Stimulated activated naive B cell treated with anti-CD40 and anti-IgM and Interleukin-4, amounts not matched to agents 10 μg/mL and 1 μg/mL and 100 μg/mL, for 72 hours (primary cell): ENCODE measurements around the gene JAG2.
A peak's percentile ranks its signal among the peaks of the same experiment; 100 is the strongest.
"Not testable (repeated sequence)": the region's sequence is repeated elsewhere in the genome, so short reads cannot be mapped to it uniquely, and the experiment has no call there.

ENCODE experiments used
- ATAC-seq, 2 donors: fragments of 150-1000 bp; cut with Tn5 transposase; replicated peaks; 2 replicates each; pipeline ENCODE4 v1.10.0; 2021; ENCODE audit warnings: moderate library complexity in 1 of 2
- DNase-seq: peaks from one replicate; pipeline ENCODE4 v3.0.0; 2021
- H3K27ac Mint-ChIP-seq: one replicate; pipeline ENCODE4 v1.8.0; 2022; ENCODE audit warnings: mild to moderate bottlenecking, mixed read lengths
- H3K27me3 Mint-ChIP-seq, 2 donors: one replicate each; pipeline ENCODE4 v1.8.0; 2022; ENCODE audit warnings: mixed read lengths in 2 of 2
- H3K36me3 Mint-ChIP-seq, 2 donors: one replicate each; pipeline ENCODE4 v1.8.0; 2022; ENCODE audit warnings: mixed read lengths in 2 of 2, mild to moderate bottlenecking in 1 of 2
- H3K4me1 Mint-ChIP-seq, 2 donors: one replicate each; pipeline ENCODE4 v1.8.0; 2022; ENCODE audit warnings: mixed read lengths in 2 of 2, mild to moderate bottlenecking in 1 of 2
- H3K4me3 Mint-ChIP-seq, 2 donors: one replicate each; pipeline ENCODE4 v1.8.0; 2022; ENCODE audit warnings: mild to moderate bottlenecking in 2 of 2, mixed read lengths in 2 of 2, moderate library complexity in 1 of 2
- H3K9me3 Mint-ChIP-seq, 2 donors: one replicate each; pipeline ENCODE4 v1.8.0; 2022; ENCODE audit warnings: mixed read lengths in 2 of 2, mild to moderate bottlenecking in 1 of 2

Gene JAG2

DNA sequence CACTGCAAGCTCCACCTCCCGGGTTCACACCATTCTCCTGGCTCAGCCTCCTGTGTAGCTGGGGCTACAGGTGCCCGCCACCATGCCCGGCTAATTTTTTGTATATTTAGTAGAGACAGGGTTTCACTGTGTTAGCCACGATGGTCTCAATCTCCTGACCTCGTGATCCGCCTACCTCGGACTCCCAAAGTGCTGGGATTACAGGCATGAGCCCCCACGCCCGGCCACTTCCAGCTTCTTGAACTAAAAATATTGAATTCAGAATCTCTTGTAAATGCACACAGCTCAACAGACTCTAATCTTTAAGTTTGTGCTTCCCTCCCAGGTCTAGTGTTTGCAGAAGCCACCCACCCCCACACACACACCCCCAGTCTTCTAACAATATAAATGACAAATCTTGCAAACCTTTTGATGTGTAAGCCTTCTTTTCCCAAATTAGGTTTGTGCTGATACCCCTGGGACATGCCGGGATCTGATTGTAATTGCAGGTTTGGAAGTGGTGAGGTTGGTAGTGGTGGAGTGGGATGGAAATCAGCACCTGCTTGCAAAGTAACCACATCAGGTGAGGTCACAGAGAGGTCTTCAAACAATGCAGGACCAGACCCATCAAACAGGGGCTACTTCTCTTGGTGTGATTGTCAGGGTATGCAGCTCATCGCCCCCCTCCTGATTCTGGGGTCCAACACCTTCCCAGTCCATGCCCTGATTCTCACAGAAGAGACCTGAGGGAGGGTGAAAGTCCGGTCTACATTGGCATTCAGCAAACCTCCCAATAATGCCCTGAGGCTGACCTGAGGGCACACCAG lies 51.9 kb downstream of the JAG2 start:
- Mint-ChIP-seq H3K27ac (no peak overlapping the region), H3K4me3 (no peak overlapping the region), H3K4me1 (no peaks in the 10 kb centered on the region), H3K27me3 (peaks cover 16 to 35% of the 10 kb centered on the region in 2 donors), H3K9me3 (peaks cover 4 to 10% of the 10 kb centered on the region in 2 donors), H3K36me3 (peaks cover 0 to 2% of the 10 kb centered on the region in 2 donors)
- ATAC-seq (no peak), DNase-seq (no peak)

DNA sequence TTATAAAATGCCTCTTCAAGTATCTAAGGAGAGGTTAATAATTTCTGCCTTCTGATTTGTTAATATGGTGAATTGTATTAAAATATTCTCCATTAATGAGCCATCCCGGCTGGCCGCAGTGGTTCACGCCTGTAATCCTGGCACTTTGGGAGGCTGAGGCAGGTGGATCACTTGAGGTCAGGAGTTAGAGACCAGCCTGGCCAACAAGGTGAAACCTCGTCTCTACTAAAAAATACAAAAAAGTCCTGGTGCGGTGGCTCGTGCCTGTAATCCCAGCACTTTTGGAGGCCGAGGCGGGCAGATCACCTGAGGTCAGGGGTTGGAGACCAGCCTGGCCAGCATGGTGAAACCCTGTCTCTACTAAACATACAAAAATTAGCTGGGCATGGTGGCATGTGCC lies 59.3 kb downstream of the JAG2 start:
- not testable (repeated sequence) for H3K9me3 Mint-ChIP-seq, H3K36me3 Mint-ChIP-seq, H3K27ac Mint-ChIP-seq, H3K4me1 Mint-ChIP-seq, ATAC-seq, H3K4me3 Mint-ChIP-seq, DNase-seq
- H3K27me3 Mint-ChIP-seq = peaks cover 21 to 41% of the 10 kb centered on the region in 2 donors

- Mint-ChIP-seq H3K4me1 (peaks cover 0 to 6% of the 10 kb centered on the region in 2 donors), H3K36me3 (peaks cover 0 to 2% of the 10 kb centered on the region in 2 donors), H3K9me3 (no peaks in the 10 kb centered on the region), H3K4me3 (no peak overlapping the region), H3K27me3 (peaks cover 27 to 48% of the 10 kb centered on the region in 2 donors), H3K27ac (no peak overlapping the region)
- DNase-seq = no peak
- ATAC-seq = no peak
These were observed 60.1 kb downstream of the JAG2 start for GRCh38 chr14:105108516-105108864.

DNA sequence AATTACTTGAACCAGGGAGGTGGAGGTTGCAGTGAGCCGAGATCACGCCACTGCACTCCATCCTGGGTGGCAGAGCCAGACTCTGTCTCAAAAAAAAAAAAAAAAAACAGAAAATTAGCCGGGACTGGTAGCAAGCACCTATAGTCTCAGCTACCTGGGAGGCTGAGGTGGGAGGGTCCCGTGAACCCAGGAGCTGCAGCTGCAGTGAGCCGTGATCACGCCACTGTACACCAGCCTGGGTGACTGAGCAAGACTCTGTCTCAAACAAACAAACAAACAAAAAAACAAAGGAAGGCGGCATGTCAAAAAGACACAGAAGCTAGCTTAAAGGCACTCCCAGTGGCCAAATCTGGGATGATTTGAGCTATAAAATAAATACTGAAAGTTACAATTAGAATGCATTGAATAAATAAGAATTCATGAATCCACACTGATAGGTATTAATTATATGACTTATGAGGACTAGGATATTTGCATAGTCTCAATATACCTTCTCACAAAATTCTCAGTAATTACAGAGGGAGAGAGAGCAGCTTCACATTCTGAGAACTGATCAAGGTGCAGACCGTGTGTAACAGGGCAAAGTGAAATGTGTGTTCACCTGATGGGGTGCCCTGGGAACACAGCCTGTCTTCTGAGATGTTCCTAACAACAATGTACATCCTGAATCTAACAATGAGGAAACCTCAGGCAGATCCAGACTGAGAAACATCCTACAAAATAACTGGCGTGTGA lies 60.6 kb downstream of the JAG2 start:
- Mint-ChIP-seq H3K4me1 (peaks cover 1 to 6% of the 10 kb centered on the region in 2 donors), H3K36me3 (peaks cover 0 to 2% of the 10 kb centered on the region in 2 donors), H3K4me3 (no peak overlapping the region), H3K27me3 (peaks cover 30 to 53% of the 10 kb centered on the region in 2 donors), H3K27ac (peak overlapping the region; percentile 15), H3K9me3 (no peaks in the 10 kb centered on the region)
- no peak for DNase-seq
- no peak for ATAC-seq

DNA sequence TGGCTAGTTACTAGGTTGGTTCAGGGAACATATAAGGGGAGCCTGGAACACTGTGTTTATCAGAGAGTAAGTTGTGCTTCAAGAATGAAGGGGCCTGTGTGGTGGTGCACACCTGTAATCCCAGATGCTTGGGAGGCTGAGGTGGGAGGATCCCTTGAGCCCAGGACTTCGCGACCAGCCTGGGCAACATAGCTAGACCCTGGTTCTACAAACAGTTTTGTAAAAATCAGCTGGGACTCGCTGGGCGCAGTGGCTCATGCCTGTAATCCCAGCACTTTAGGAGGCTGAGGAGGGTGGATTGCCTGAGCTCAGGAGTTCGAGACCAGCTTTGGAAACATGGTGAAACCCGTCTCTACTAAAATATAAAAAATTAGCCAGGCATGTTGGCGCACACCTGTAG lies 61.2 kb downstream of the JAG2 start:
- no peak overlapping the region for H3K4me3 Mint-ChIP-seq
- H3K27ac Mint-ChIP-seq = no peak overlapping the region
- peaks cover 0 to 2% of the 10 kb centered on the region in 2 donors for H3K36me3 Mint-ChIP-seq
- ATAC-seq (no peak), DNase-seq (no peak)
- H3K4me1 Mint-ChIP-seq = peaks cover 2 to 6% of the 10 kb centered on the region in 2 donors
- no peaks in the 10 kb centered on the region for H3K9me3 Mint-ChIP-seq
- peaks cover 36 to 59% of the 10 kb centered on the region in 2 donors for H3K27me3 Mint-ChIP-seq

DNA sequence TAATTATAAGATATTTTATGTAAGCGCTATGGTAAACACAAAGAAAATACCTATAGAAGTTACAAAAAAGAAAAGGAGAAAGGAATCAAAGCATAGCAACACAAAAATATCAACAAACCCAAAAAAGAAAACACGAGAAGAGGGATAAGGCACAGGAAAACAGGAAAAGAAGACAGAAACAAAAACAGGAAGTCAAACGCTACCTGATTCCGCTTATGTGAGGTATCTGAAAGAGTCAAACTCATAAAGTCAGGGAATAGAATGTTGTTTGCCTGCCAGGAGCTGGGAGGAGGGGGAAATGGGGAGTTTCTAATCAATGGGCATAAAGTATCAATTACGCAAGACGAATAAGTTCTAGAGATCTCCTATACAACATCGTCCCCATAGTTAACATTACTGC lies 63.4 kb downstream of the JAG2 start:
- no peak for ATAC-seq
- H3K27me3 Mint-ChIP-seq = peaks cover 41 to 66% of the 10 kb centered on the region in 2 donors
- H3K9me3 Mint-ChIP-seq = no peaks in the 10 kb centered on the region

GRCh38 chr14:105102893-105103292 lies 65.7 kb downstream of the JAG2 start:
- H3K4me1 Mint-ChIP-seq = peaks cover 3 to 6% of the 10 kb centered on the region in 2 donors
- no peak overlapping the region for H3K4me3 Mint-ChIP-seq
- ATAC-seq (peak in 1 of 2 donors; percentile 38), DNase-seq (no peak)
- no peak overlapping the region for H3K27ac Mint-ChIP-seq
- peaks cover 43 to 64% of the 10 kb centered on the region in 2 donors for H3K27me3 Mint-ChIP-seq
- peaks cover 3 to 4% of the 10 kb centered on the region in 2 donors for H3K36me3 Mint-ChIP-seq
- H3K9me3 Mint-ChIP-seq = peaks cover 4 to 6% of the 10 kb centered on the region in 2 donors

More for the DNA sequence above, 63.4 kb downstream of the JAG2 start:
- no peak overlapping the region for H3K27ac Mint-ChIP-seq
- DNase-seq = no peak
- peaks cover 0 to 2% of the 10 kb centered on the region in 2 donors for H3K36me3 Mint-ChIP-seq
- peaks cover 3 to 6% of the 10 kb centered on the region in 2 donors for H3K4me1 Mint-ChIP-seq
- H3K4me3 Mint-ChIP-seq = no peak overlapping the region

- Mint-ChIP-seq H3K4me3 (no peak overlapping the region), H3K4me1 (peaks cover 3 to 6% of the 10 kb centered on the region in 2 donors), H3K36me3 (peaks cover 3 to 4% of the 10 kb centered on the region in 2 donors), H3K27ac (no peak overlapping the region), H3K9me3 (peaks cover 4 to 6% of the 10 kb centered on the region in 2 donors), H3K27me3 (peaks cover 40 to 60% of the 10 kb centered on the region in 2 donors)
- no peak for ATAC-seq
- no peak for DNase-seq
These were observed 66.2 kb downstream of the JAG2 start for GRCh38 chr14:105102361-105102870.

DNA sequence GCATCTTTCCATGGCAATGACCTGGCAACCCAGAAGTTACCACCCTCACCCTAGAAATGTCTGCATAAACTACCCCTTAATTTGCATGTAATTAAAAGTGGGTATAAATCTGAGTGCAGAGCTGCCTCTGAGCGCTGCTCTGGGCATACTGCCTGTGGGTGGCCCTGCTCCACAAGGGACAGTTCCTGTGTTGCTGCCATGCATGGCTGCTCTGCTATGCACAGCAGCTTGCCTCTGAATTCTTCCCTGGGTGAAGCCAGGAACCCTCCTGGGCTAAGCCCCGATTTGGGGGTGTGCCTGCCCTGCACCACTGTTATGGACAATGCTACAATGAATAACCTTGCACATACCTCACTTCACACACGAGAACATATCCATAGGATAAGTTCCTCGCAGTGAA lies 67.7 kb downstream of the JAG2 start:
- DNase-seq (no peak), ATAC-seq (peak; percentile 29 to 45)
- peaks cover 34 to 57% of the 10 kb centered on the region in 2 donors for H3K27me3 Mint-ChIP-seq
- H3K9me3 Mint-ChIP-seq = peaks cover 4 to 6% of the 10 kb centered on the region in 2 donors
- peaks cover 3 to 4% of the 10 kb centered on the region in 2 donors for H3K36me3 Mint-ChIP-seq
- H3K4me3 Mint-ChIP-seq = no peak overlapping the region
- no peak overlapping the region for H3K27ac Mint-ChIP-seq
- peaks cover 3 to 6% of the 10 kb centered on the region in 2 donors for H3K4me1 Mint-ChIP-seq

- Mint-ChIP-seq H3K9me3 (peaks cover 4 to 6% of the 10 kb centered on the region in 2 donors), H3K4me3 (no peak overlapping the region), H3K36me3 (peaks cover 3 to 4% of the 10 kb centered on the region in 2 donors), H3K4me1 (peaks cover under 1 to 5% of the 10 kb centered on the region in 2 donors), H3K27ac (no peak overlapping the region), H3K27me3 (peaks cover 29 to 49% of the 10 kb centered on the region in 2 donors)
- no peak for ATAC-seq
- no peak for DNase-seq
These were observed 68.8 kb downstream of the JAG2 start for GRCh38 chr14:105099778-105100177.

GRCh38 chr14:105098316-105098715 lies 70.3 kb downstream of the JAG2 start:
- Mint-ChIP-seq H3K4me3 (no peak overlapping the region), H3K27ac (no peak overlapping the region), H3K9me3 (peaks cover 4 to 6% of the 10 kb centered on the region in 2 donors), H3K27me3 (peaks cover 22 to 40% of the 10 kb centered on the region in 2 donors), H3K36me3 (peaks cover 3% of the 10 kb centered on the region in 2 donors), H3K4me1 (peaks cover 12 to 14% of the 10 kb centered on the region in 2 donors)
- DNase-seq (no peak), ATAC-seq (no peak)

DNA sequence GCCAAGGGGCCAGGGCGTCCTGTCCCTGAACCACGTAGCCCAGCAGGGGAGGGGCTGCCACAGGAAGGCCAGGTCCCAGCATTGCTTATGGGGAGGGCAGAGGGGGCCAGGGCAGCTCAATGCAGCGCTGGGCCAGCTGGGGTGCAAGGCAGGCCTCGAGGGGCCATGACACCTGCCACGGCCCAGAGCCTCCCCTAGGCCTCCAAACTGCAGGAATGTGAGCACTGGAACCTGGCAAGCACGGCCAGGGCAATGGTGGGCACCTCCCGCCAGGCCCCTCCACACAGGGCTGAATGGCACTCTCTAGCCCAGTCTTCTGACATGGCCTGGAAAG lies 70.8 kb downstream of the JAG2 start:
- ATAC-seq = no peak
- no peak overlapping the region for H3K4me3 Mint-ChIP-seq
- H3K27ac Mint-ChIP-seq = no peak overlapping the region
- H3K9me3 Mint-ChIP-seq = peaks cover 4 to 6% of the 10 kb centered on the region in 2 donors
- DNase-seq = no peak
- peaks cover 3% of the 10 kb centered on the region in 2 donors for H3K36me3 Mint-ChIP-seq
- peaks cover 15 to 16% of the 10 kb centered on the region in 2 donors for H3K4me1 Mint-ChIP-seq
- H3K27me3 Mint-ChIP-seq = peaks cover 18 to 34% of the 10 kb centered on the region in 2 donors

GRCh38 chr14:105096206-105096875 lies 72.2 kb downstream of the JAG2 start:
- H3K27me3 Mint-ChIP-seq = peaks cover 9 to 25% of the 10 kb centered on the region in 2 donors
- H3K4me1 Mint-ChIP-seq = peaks cover 15 to 19% of the 10 kb centered on the region in 2 donors
- no peak overlapping the region for H3K4me3 Mint-ChIP-seq
- no peak overlapping the region for H3K27ac Mint-ChIP-seq
- ATAC-seq (no peak), DNase-seq (no peak)
- H3K9me3 Mint-ChIP-seq = peaks cover 4 to 6% of the 10 kb centered on the region in 2 donors
- H3K36me3 Mint-ChIP-seq = peaks cover 3% of the 10 kb centered on the region in 2 donors

DNA sequence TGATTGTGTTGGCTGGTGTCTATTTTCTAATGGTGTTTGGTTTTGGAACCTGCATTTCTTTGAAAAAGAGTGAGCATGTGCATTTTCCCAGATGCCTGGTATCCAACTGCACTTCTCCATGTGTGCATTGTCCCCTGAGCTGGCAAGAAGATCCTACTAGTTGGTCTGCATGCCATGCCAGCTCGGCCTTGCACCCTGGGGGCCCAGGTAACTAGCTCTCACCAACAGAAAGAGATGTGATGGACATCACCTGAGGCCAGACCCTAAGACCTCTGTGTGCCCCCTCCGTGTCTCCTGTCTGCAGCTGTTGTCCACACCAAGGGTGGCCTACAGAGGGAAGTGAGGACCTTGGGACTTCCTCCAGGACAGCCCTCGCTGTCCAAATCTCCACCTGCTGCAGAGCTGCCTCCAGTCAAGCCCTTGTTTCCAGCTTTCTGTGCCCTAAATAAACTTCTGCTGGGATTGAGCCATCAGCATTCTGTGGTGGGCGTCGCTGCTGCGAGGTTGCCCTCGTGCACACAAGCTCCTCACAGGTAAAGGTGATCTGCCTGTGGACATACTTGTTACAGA lies 73.3 kb downstream of the JAG2 start:
- Mint-ChIP-seq H3K27ac (no peak overlapping the region), H3K36me3 (peaks cover 3% of the 10 kb centered on the region in 2 donors), H3K9me3 (peaks cover 4 to 6% of the 10 kb centered on the region in 2 donors), H3K4me1 (peaks cover 18 to 24% of the 10 kb centered on the region in 2 donors), H3K4me3 (no peak overlapping the region), H3K27me3 (peaks cover 9 to 25% of the 10 kb centered on the region in 2 donors)
- DNase-seq (no peak), ATAC-seq (no peak)
